H1 (cell line): ENCODE measurements around the gene EFNA3. TPM values are rescaled to one million over a fixed set of nuclear protein-coding genes. Genes with fewer than 3 reads are reported as not detected.

Source experiments
- CTCF ChIA-PET: fragments of 300-600 bp; sonication (Branson Sonifier 250); formaldehyde crosslinking; loops from one replicate; lab custom pipeline; 2021; ENCODE audit not compliant: partially characterized antibody; lab: Charles Lee
- POLR2A ChIA-PET: fragments of 300-600 bp; sonication (Branson Sonifier 250); formaldehyde crosslinking; loops from one replicate; lab custom pipeline; 2021; ENCODE audit warnings: inconsistent platforms; ENCODE audit not compliant: partially characterized antibody; lab: Charles Lee
- DNase-seq, 2 experiments: peaks; one replicate each; pipeline versions ENCODE4 v3.0.0 to v3.0.0-alpha.2; 2010 to 2022; ENCODE audit warnings: low spot score in 2 of 2, low read depth in 1 of 2, mixed read lengths in 1 of 2
- FAIRE-seq: peaks from 2 replicates; lab custom pipeline; 2011; peaks lifted over from hg19 to GRCh38; lab: Jason Lieb, UNC
- H2AFZ ChIP-seq: 2 replicates; pipeline ENCODE4 v1.8.1; 2012; ENCODE audit warnings: low read length, inconsistent platforms
- H2AK5ac ChIP-seq: 2 replicates; pipeline ENCODE4 v1.6.1; 2013; ENCODE audit warnings: low read depth, low read length
- H2BK120ac ChIP-seq: replicated peaks from 2 replicates; pipeline ENCODE3; 2013; ENCODE audit warnings: low read depth, low read length, inconsistent platforms
- H2BK12ac ChIP-seq: 2 replicates; pipeline ENCODE4 v1.6.1; 2013; ENCODE audit warnings: low read depth, low read length
- H2BK15ac ChIP-seq: 2 replicates; pipeline ENCODE4 v1.6.1; 2013; ENCODE audit warnings: low read length
- H2BK20ac ChIP-seq: 2 replicates; pipeline ENCODE4 v1.6.1; 2013; ENCODE audit warnings: low read length
- H2BK5ac ChIP-seq: 2 replicates; pipeline ENCODE4 v1.6.1; 2013; ENCODE audit warnings: low read depth, low read length
- H3K14ac ChIP-seq: 2 replicates; pipeline ENCODE4 v1.6.1; 2013; ENCODE audit warnings: inconsistent platforms; ENCODE audit not compliant: insufficient read length
- H3K18ac ChIP-seq: 2 replicates; pipeline ENCODE4 v1.6.1; 2013; ENCODE audit warnings: low read length; ENCODE audit errors: extremely low read depth
- H3K23ac ChIP-seq: 2 replicates; pipeline ENCODE4 v1.6.1; 2013; ENCODE audit warnings: inconsistent platforms; ENCODE audit not compliant: insufficient read length
- H3K23me2 ChIP-seq: 2 replicates; pipeline ENCODE4 v1.6.1; 2013; ENCODE audit warnings: low read depth, low read length
- H3K27ac ChIP-seq: 2 replicates; pipeline ENCODE4 v1.6.1; 2011; ENCODE audit warnings: low read depth, low read length, inconsistent platforms
- H3K27me3 ChIP-seq, 4 experiments: replicated peaks in 1 of 4; 1 replicate in 1 of 4; 2 replicates in 3 of 4; pipeline versions ENCODE4 v1.6.1 to v1.8.1; 2011 to 2013; ENCODE audit warnings: low read length in 3 of 4, mild to moderate bottlenecking in 3 of 4, inconsistent platforms in 2 of 4, mixed read lengths in 2 of 4, moderate library complexity in 1 of 4; ENCODE audit not compliant: control insufficient read depth in 3 of 4, insufficient read depth in 3 of 4; ENCODE audit errors: extremely low read depth in 1 of 4
- H3K36me3 ChIP-seq, 4 experiments: 2 replicates each; pipeline versions ENCODE4 v1.6.1 to v1.8.1; 2011 to 2013; ENCODE audit warnings: mild to moderate bottlenecking in 4 of 4, low read length in 3 of 4, moderate library complexity in 2 of 4, control low read depth in 1 of 4, inconsistent platforms in 1 of 4; ENCODE audit not compliant: insufficient read depth in 4 of 4, control insufficient read depth in 2 of 4
- H3K4ac ChIP-seq: replicated peaks from 2 replicates; pipeline ENCODE3; 2013; ENCODE audit warnings: low read length, low read depth, mixed read lengths, inconsistent platforms; ENCODE audit not compliant: insufficient read length
- H3K4me1 ChIP-seq, 4 experiments: replicated peaks in 1 of 4; 1 replicate in 1 of 4; 2 replicates in 3 of 4; pipeline versions ENCODE4 v1.6.1 to v1.8.1; 2011 to 2013; ENCODE audit warnings: low read length in 3 of 4, inconsistent platforms in 2 of 4, mixed read lengths in 1 of 4; ENCODE audit not compliant: insufficient read depth in 4 of 4, control insufficient read depth in 3 of 4
- H3K4me2 ChIP-seq, 2 experiments: 2 replicates each; pipeline versions ENCODE4 v1.6.1 to v1.8.1; 2011 to 2013; ENCODE audit warnings: low read depth in 2 of 2, low read length in 2 of 2, control low read depth in 1 of 2, inconsistent platforms in 1 of 2, mild to moderate bottlenecking in 1 of 2; ENCODE audit not compliant: insufficient read depth in 1 of 2
- H3K4me3 ChIP-seq, 4 experiments: fragments of 200-600, 300-600 bp in 1 of 4; sonication (generic), shearing (Covaris generic), sonication (Bioruptor Twin) in 1 of 4; 2 replicates each; pipeline versions ENCODE4 v1.5.1 to v1.8.1; 2011 to 2016; ENCODE audit warnings: low read length in 4 of 4, low read depth in 3 of 4, control low read depth in 2 of 4, inconsistent platforms in 2 of 4, mild to moderate bottlenecking in 2 of 4, mixed read lengths in 1 of 4, moderate library complexity in 1 of 4; ENCODE audit not compliant: insufficient read depth in 2 of 4; ENCODE audit errors: extremely low read depth in 1 of 4
- H3K56ac ChIP-seq: replicated peaks from 2 replicates; pipeline ENCODE3; 2013; ENCODE audit warnings: low read depth, mild to moderate bottlenecking, mixed read lengths, low read length, inconsistent platforms; ENCODE audit not compliant: insufficient read length
- H3K79me1 ChIP-seq: 2 replicates; pipeline ENCODE4 v1.6.1; 2013; ENCODE audit warnings: low read depth, low read length, control low read depth
- H3K79me2 ChIP-seq, 2 experiments: 2 replicates each; pipeline versions ENCODE4 v1.6.1 to v1.8.1; 2012 to 2013; ENCODE audit warnings: low read length in 2 of 2, mild to moderate bottlenecking in 2 of 2, inconsistent platforms in 1 of 2; ENCODE audit not compliant: insufficient read depth in 2 of 2, control insufficient read depth in 1 of 2
- H3K9ac ChIP-seq, 4 experiments: replicated peaks in 1 of 4; 1 replicate in 1 of 4; 2 replicates in 3 of 4; pipeline versions ENCODE4 v1.6.1 to v1.8.1; 2011 to 2013; ENCODE audit warnings: low read depth in 3 of 4, low read length in 3 of 4, control low read depth in 2 of 4, mild to moderate bottlenecking in 2 of 4, moderate library complexity in 2 of 4, inconsistent platforms in 1 of 4; ENCODE audit errors: extremely low read depth in 1 of 4
- H3K9me3 ChIP-seq, 2 experiments: 2 replicates each; pipeline versions ENCODE4 v1.6.1 to v1.8.1; 2012 to 2013; ENCODE audit warnings: mild to moderate bottlenecking in 2 of 2, moderate library complexity in 2 of 2, control low read depth in 1 of 2, inconsistent platforms in 1 of 2, low read depth in 1 of 2, low read length in 1 of 2, mixed read lengths in 1 of 2; ENCODE audit not compliant: insufficient read depth in 2 of 2
- H4K20me1 ChIP-seq, 2 experiments: replicated peaks in 1 of 2; 2 replicates each; pipeline versions ENCODE3 to v1.8.1; 2011 to 2013; ENCODE audit warnings: inconsistent platforms in 2 of 2, low read length in 2 of 2, mild to moderate bottlenecking in 1 of 2; ENCODE audit not compliant: insufficient read depth in 2 of 2, control insufficient read depth in 1 of 2
- H4K5ac ChIP-seq: 2 replicates; pipeline ENCODE4 v1.6.1; 2013; ENCODE audit warnings: low read length, low read depth, mixed read lengths, inconsistent platforms; ENCODE audit not compliant: insufficient read length
- H4K8ac ChIP-seq: 2 replicates; pipeline ENCODE4 v1.8.0; 2013; ENCODE audit warnings: mild to moderate bottlenecking, moderate library complexity, low read length, inconsistent platforms; ENCODE audit not compliant: insufficient read depth; ENCODE audit errors: extremely low read depth
- H4K91ac ChIP-seq: replicated peaks from 2 replicates; pipeline ENCODE3; 2013; ENCODE audit warnings: low read length, mixed read lengths, inconsistent platforms; ENCODE audit not compliant: insufficient read length
- SUZ12 ChIP-seq: fragments of 200-600 bp; sonication (generic); IDR thresholded peaks from 2 replicates; pipeline ENCODE4 v1.6.1; 2012; ENCODE audit warnings: mild to moderate bottlenecking, inconsistent platforms, low read length, moderate library complexity, mixed read lengths
- TAF1 ChIP-seq: IDR thresholded peaks from 2 replicates; pipeline ENCODE4 v1.6.1; 2011; ENCODE audit warnings: mild to moderate bottlenecking, low read depth, low read length
- WGBS, 2 experiments: shearing (Covaris generic) in 1 of 2; methylation state at CpG; one replicate each; pipeline versions ENCODE4 v1.1.6 to v1.1.7; 2013 to 2015; ENCODE audit warnings: low lambda C conversion rate in 2 of 2, mixed read lengths in 2 of 2, inconsistent platforms in 1 of 2, low coverage in 1 of 2, missing lambda C conversion rate in 1 of 2; ENCODE audit not compliant: insufficient replicate concordance in 2 of 2, insufficient coverage in 1 of 2, insufficient read length in 1 of 2; ENCODE audit errors: extremely low coverage in 1 of 2, missing lambda C conversion rate in 1 of 2; 5-methylcytosine and 5-hydroxymethylcytosine counted together
- polyA plus RNA-seq, 7 experiments: library from polyadenylated mRNA; depleted of rRNA in 3 of 7; stranded (reverse) in 5 of 7; unstranded in 2 of 7; fragments of >200 nt in 5 of 7; fragments of 200-250 nt in 2 of 7; gene quantifications; 1 replicate in 5 of 7; 2 replicates in 1 of 7; 4 replicates in 1 of 7; pipeline versions ENCODE4 v1.2.1 to v1.2.3, GENCODE V29; 2011 to 2013; ENCODE audit warnings: missing spikeins in 2 of 7, mixed read lengths in 2 of 7
- total RNA-seq: library from RNA; stranded (reverse); fragmentation: NEBNext Ultra II Directional; extraction: Animal tissue kit (Norgen Biotek cat#: 25700); gene quantifications from 2 replicates; pipeline ENCODE4 v1.2.1, GENCODE V29; 2021

EFNA3 gene
- total and polyA plus RNA-seq, 2 of the 8 experiments (the other 6 are each of a cell fraction or from before 2014, with no cell fraction given): 10.8 to 13.8 TPM

GRCh38 chr1:155116113-155116764 lies 37.6 kb downstream of the EFNA3 start:
- H4K5ac ChIP-seq: no peak overlapping the region
- no peak overlapping the region for H3K14ac ChIP-seq
- H2BK5ac ChIP-seq: no peak overlapping the region
- H2BK12ac ChIP-seq: no peak overlapping the region
- ChIA-PET POLR2A (interaction anchor here (1.0 to 2.3 kb wide), 4 partner anchors 10 to 57 kb away, joined by 3 to 10 read pairs (median 4); partner anchors contain the start of gene KRTCAP2), CTCF (interaction anchor here (0.7 to 3.9 kb wide), 11 partner anchors 9 to 372 kb away, joined by 3 to 26 read pairs (median 6); partner anchors contain the start of gene KRTCAP2)
- H2BK15ac ChIP-seq: no peak overlapping the region
- no peaks in the 10 kb centered on the region for H4K20me1 ChIP-seq
- no peak overlapping the region for H3K4me2 ChIP-seq
- H3K4me3 ChIP-seq: no peak overlapping the region
- H3K79me2 ChIP-seq: no peaks in the 10 kb centered on the region
- no peak overlapping the region for H4K91ac ChIP-seq
- H3K4me1 ChIP-seq: peaks cover 0 to 3% (median 0%) of the 10 kb centered on the region in 4 experiments; a peak in 2 of 7 replicates
- H2AFZ ChIP-seq: no peak overlapping the region; the same call in 1 of the 2 replicates
- H4K8ac ChIP-seq: no peak overlapping the region
- no peak overlapping the region for H3K23ac ChIP-seq
- H3K4ac ChIP-seq: no peak overlapping the region
- no peak for DNase-seq
- H3K23me2 ChIP-seq: no peaks in the 10 kb centered on the region
- no peak for FAIRE-seq
- no peak overlapping the region for H3K56ac ChIP-seq
- no peak overlapping the region for H3K27ac ChIP-seq
- 76% methylated on average over 5 of the region's 5 CpGs; no CpG with 5 or more reads in 1 of the 2 experiments for WGBS, 2 experiments
- H3K27me3 ChIP-seq: peaks cover 0 to 3% (median 0%) of the 10 kb centered on the region in 4 experiments; a peak in 1 of 7 replicates
- no peaks in the 10 kb centered on the region for H3K9me3 ChIP-seq
- TF ChIP-seq SUZ12: no peak
- TF ChIP-seq TAF1: no peak
- no peak overlapping the region for H2BK20ac ChIP-seq
- no peak overlapping the region for H3K9ac ChIP-seq
- no peaks in the 10 kb centered on the region for H3K79me1 ChIP-seq
- H3K36me3 ChIP-seq: no peaks in the 10 kb centered on the region
- H3K18ac ChIP-seq: no peak overlapping the region
- H2BK120ac ChIP-seq: no peak overlapping the region
- H2AK5ac ChIP-seq: no peak overlapping the region
